Activated naive CD4-positive, alpha-beta T cell treated with anti-CD3 and anti-CD28 coated beads, Interleukin-2, amount 10 ng/mL, durations not matched to agents 7 days and 5 days (primary cell): Measurements from ENCODE around the gene ATL3.
A peak's percentile ranks its signal among the peaks of the same experiment; 100 is the strongest.

Experiments
- CTCF ChIA-PET: fragments of 350-600 bp; sonication (Branson Sonifier 250); formaldehyde crosslinking; loops from one replicate; lab custom pipeline; 2021; ENCODE audit warnings: antibody characterized with exemption; lab: Charles Lee
- DNase-seq: peaks from one replicate; pipeline ENCODE4 v3.0.0-alpha.2; 2020
- H3K27ac Mint-ChIP-seq: one replicate; pipeline ENCODE4 v1.8.0; 2021; ENCODE audit warnings: mild to moderate bottlenecking, moderate library complexity, mixed read lengths
- H3K27me3 Mint-ChIP-seq: one replicate; pipeline ENCODE4 v1.8.0; 2021; ENCODE audit warnings: mild to moderate bottlenecking, mixed read lengths
- H3K36me3 Mint-ChIP-seq: one replicate; pipeline ENCODE4 v1.8.0; 2021; ENCODE audit warnings: mixed read lengths
- H3K4me1 Mint-ChIP-seq: one replicate; pipeline ENCODE4 v1.8.0; 2021; ENCODE audit warnings: mixed read lengths
- H3K4me3 Mint-ChIP-seq: one replicate; pipeline ENCODE4 v1.8.0; 2021; ENCODE audit warnings: mild to moderate bottlenecking, moderate library complexity, mixed read lengths
- H3K9me3 Mint-ChIP-seq: one replicate; pipeline ENCODE4 v1.8.0; 2021; ENCODE audit warnings: mixed read lengths

Gene ATL3

GRCh38 chr11:63574856-63575602 lies 96.1 kb downstream of the ATL3 start:
- H3K9me3 Mint-ChIP-seq, result peaks cover 11% of the 10 kb centered on the region
- H3K36me3 Mint-ChIP-seq, result peaks cover 10% of the 10 kb centered on the region
- H3K27me3 Mint-ChIP-seq, result peaks cover 14% of the 10 kb centered on the region
- H3K4me1 Mint-ChIP-seq, result peaks cover 24% of the 10 kb centered on the region
- H3K4me3 Mint-ChIP-seq, result peak overlapping the region; percentile 50
- peak overlapping the region; percentile 82 for H3K27ac Mint-ChIP-seq
- CTCF ChIA-PET, result interaction anchor here (1.8 to 3.3 kb wide), 3 partner anchors 39 to 96 kb away, joined by 7 to 17 read pairs (median 10); partner anchors contain the start of gene PLAAT4
- no peak for DNase-seq
